Measurements from ENCODE around the gene TAMALIN.

Gene TAMALIN

GRCh38 chr12:52050758-52051541 lies 44.2 kb downstream of the TAMALIN start, which contains the start of gene NR4A1:
Gene NR4A1 (plus strand): TSS chr12:52051442. CDS start chr12:52054329, 2,887 bp downstream.
- H3K4me3 ChIP-seq (ENCODE audit: low read length): peak within 1 kb of the TSS; percentile 69
- no peak for TF ChIP-seq CTCF (conservative IDR thresholded peaks at IDR 0.05; ENCODE audit: low read length)
- peak; percentile 94 for DNase-seq (ENCODE audit: low read depth)

DNA sequence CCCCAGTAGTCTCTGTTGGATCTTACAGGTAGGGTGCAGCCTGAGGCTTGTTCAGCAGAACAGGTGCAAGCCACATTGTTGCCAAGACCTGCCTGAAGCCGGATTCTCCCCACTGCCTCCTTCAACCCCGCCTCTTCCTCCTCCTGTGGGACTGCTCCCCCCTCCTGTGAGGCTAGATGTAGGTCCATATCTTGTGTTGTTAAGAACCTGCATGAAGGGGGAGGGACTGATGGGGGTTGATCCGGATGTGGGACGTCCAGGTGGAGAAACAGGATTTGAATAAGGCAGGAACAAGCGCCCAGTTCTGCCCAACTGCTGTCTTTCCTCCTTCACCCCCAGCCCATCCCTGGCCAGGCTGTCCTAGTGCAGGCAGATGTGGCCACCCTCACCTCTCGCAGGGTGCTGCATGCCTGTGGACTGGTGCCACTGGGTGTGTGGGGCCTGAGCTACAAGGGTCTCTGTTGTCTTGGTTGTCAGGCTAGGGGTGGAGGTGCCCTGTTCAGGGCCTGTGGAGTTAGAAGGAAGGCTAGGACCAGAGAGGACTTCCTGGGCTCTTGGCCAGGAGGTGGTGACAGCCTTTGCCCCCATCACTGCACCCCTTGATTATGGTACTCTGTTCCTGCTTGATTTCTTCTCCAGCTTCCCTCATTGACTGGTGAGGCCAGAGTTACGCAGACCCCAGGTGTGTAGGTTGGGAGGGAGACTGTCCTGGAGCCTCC lies 45.9 kb downstream of the TAMALIN start:
- peak overlapping the region; percentile 60 for H3K4me3 ChIP-seq (ENCODE audit: low read length)
- TF ChIP-seq CTCF (conservative IDR thresholded peaks at IDR 0.05; ENCODE audit: low read length): no peak
- DNase-seq (ENCODE audit: low read depth): no peak

GRCh38 chr12:52053536-52054209 lies 46.9 kb downstream of the TAMALIN start:
- H3K4me3 ChIP-seq (ENCODE audit: low read length): no peak overlapping the region
- TF ChIP-seq CTCF (conservative IDR thresholded peaks at IDR 0.05; ENCODE audit: low read length): no peak
- DNase-seq (ENCODE audit: low read depth): no peak

DNA sequence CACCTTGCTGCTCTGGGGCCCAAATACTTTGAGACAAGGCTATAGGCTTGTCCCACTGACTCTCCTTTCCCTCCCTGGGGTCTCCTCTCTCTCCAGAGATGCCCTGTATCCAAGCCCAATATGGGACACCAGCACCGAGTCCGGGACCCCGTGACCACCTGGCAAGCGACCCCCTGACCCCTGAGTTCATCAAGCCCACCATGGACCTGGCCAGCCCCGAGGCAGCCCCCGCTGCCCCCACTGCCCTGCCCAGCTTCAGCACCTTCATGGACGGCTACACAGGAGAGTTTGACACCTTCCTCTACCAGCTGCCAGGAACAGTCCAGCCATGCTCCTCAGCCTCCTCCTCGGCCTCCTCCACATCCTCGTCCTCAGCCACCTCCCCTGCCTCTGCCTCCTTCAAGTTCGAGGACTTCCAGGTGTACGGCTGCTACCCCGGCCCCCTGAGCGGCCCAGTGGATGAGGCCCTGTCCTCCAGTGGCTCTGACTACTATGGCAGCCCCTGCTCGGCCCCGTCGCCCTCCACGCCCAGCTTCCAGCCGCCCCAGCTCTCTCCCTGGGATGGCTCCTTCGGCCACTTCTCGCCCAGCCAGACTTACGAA lies 47.6 kb downstream of the TAMALIN start:
- no peak for DNase-seq (ENCODE audit: low read depth)
- no peak for TF ChIP-seq CTCF (conservative IDR thresholded peaks at IDR 0.05; ENCODE audit: low read length)
- no peak overlapping the region for H3K4me3 ChIP-seq (ENCODE audit: low read length)

GRCh38 chr12:52054833-52055730 lies 48.3 kb downstream of the TAMALIN start:
- H3K4me3 ChIP-seq (ENCODE audit: low read length): no peak overlapping the region
- DNase-seq (ENCODE audit: low read depth): no peak
- TF ChIP-seq CTCF (conservative IDR thresholded peaks at IDR 0.05; ENCODE audit: low read length): no peak
